Esophagus squamous epithelium (tissue), 5 donors: ENCODE results near the gene UGT1A6. TPM values are rescaled to one million over a fixed set of nuclear protein-coding genes. Genes with fewer than 3 reads are reported as not detected.
A peak's percentile ranks its signal among the peaks of the same experiment; 100 is the strongest.

Experiments used
- DNase-seq: peaks from one replicate; lab custom pipeline; 2025; lab: John Stamatoyannopoulos, UW
- H3K27ac ChIP-seq, 4 donors: fragments of 200-600 bp; sonication (generic); one replicate each; pipeline ENCODE4 v1.5.1; 2016 to 2019; ENCODE audit warnings: mild to moderate bottlenecking in 1 of 4
- H3K27me3 ChIP-seq, 4 donors: fragments of 200-600 bp; sonication (generic); 1 replicate in 3 of 4; 2 replicates in 1 of 4; pipeline versions ENCODE4 v1.5.1 to v1.6.0; 2017 to 2021; ENCODE audit warnings: antibody characterized with exemption in 1 of 4
- H3K36me3 ChIP-seq, 3 donors: fragments of 200-600 bp; sonication (generic); one replicate each; pipeline ENCODE4 v1.5.1; 2016 to 2019
- H3K4me1 ChIP-seq, 3 donors: fragments of 200-600 bp; sonication (generic); one replicate each; pipeline ENCODE4 v1.5.1; 2017 to 2019
- H3K4me3 ChIP-seq, 4 donors: fragments of 200-600 bp; sonication (generic); 1 replicate in 3 of 4; 2 replicates in 1 of 4; pipeline ENCODE4 v1.5.1; 2016 to 2019; ENCODE audit warnings: mild to moderate bottlenecking in 2 of 4, moderate library complexity in 1 of 4
- H3K9me3 ChIP-seq, 3 donors: fragments of 200-600 bp; sonication (generic); one replicate each; pipeline ENCODE4 v1.5.1; 2016 to 2019
- CTCF ChIP-seq, 6 experiments: fragments of 450-650 bp in 4 of 6; fragments of 200-600 bp in 2 of 6; sonication (generic) in 2 of 6; IDR thresholded peaks; one replicate each; pipeline ENCODE4 v1.5.1; 2016 to 2019; ENCODE audit warnings: antibody characterized with exemption in 6 of 6, mild to moderate bottlenecking in 4 of 6, moderate library complexity in 4 of 6
- POLR2A ChIP-seq, 4 donors: fragments of 450-650 bp; IDR thresholded peaks; one replicate each; pipeline ENCODE4 v1.6.1; 2017; ENCODE audit warnings: antibody characterized with exemption in 4 of 4, mild to moderate bottlenecking in 4 of 4, moderate library complexity in 3 of 4
- WGBS, 2 donors: methylation state at CpG; one replicate each; pipeline ENCODE4 v1.1.5; 2018; 5-methylcytosine and 5-hydroxymethylcytosine counted together
- intact Hi-C: fragments of 100-400 bp; cut with DNase I; formaldehyde crosslinking; loops from one replicate; pipeline ENCODE4 v1.15.0; 2022
- total RNA-seq, 4 donors: library from RNA; depleted of rRNA; stranded (reverse); fragments of >200 nt; gene quantifications; one replicate each; pipeline ENCODE4 v1.1.0, GENCODE V29; 2016
- donor health status: DM: yes; HTN: yes; CAD: no.

Gene UGT1A6
- total RNA-seq, 4 donors from 2014 or later = 30.8 to 67.1 (median 61.3) TPM

DNA sequence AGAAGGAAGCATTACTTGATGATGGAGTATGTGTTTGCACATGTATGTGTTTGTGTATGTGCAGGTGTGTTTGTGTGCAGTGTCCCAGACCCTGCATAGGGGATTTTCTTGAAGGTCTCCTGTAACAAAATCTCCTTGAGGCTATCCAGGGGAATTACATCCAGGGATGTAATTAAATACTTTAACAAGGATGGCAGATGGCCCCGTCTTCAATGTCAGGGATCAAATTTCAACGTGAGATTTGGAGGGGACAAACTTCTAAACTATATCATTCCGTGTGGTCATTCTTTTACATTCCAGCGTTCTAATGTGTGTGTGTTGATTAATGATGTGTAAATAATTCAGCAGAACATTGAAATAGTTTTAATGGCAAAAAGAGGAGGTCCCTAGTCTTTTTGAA is 17.7 kb upstream of the UGT1A6 start:
- TF ChIP-seq POLR2A (IDR thresholded peaks at IDR 0.05) = no peak
- TF ChIP-seq CTCF (IDR thresholded peaks at IDR 0.05) = no peak
- intact Hi-C loops = no loop called here
- Histone ChIP-seq H3K36me3 (no peaks in the 10 kb centered on the region), H3K27ac (no peak overlapping the region), H3K4me3 (no peak overlapping the region), H3K4me1 (peaks cover 0 to 10% (median 9%) of the 10 kb centered on the region in 3 donors), H3K27me3 (no peaks in the 10 kb centered on the region), H3K9me3 (no peaks in the 10 kb centered on the region)
- no peak for DNase-seq
- 52 to 57% methylated on average over 4 of the region's 4 CpGs for WGBS, 2 donors

DNA sequence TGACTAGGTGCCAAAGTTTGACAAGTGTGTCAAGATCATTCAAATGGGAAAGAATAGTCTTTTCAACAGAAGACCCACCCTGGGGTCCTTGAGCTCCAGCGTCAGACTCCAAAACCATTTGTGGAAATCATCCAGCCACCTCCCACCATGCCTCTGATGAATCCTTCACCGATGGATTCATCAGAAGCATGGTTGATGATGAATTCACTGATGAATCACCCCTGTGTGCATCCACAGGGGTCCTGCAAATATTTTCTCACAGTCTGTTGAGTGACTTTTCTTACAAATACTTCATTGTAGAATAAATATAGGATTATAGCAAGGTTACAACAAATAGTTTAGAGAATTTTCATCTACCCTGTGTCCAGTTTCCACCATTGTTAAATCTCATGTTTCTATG is 16.6 kb upstream of the UGT1A6 start:
- intact Hi-C loops = no loop called here

DNA sequence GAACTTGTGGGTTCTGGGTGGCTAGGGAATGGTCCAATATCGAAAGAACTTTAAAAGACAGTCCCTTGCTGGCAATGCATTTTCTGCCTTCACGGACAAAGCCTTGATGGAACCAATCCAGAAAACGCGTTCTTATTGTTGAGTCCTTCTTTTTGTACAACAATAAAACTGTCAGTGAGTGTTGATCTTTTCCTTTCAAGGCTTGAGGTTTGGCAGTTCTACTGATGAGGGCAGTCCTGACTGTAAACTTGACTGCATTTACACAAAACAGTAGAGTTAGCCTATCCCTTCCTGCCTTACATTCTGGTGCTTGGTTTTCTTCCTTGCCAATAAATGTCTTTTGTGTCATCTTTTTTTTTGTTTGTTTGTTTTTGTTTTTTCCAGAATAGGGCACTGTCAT is 13.5 kb upstream of the UGT1A6 start:
- H3K9me3 ChIP-seq = no peaks in the 10 kb centered on the region
- no peak for DNase-seq
- no peaks in the 10 kb centered on the region for H3K27me3 ChIP-seq
- intact Hi-C loops = no loop called here
- H3K4me3 ChIP-seq = no peak overlapping the region
- WGBS, 2 donors = 56 to 60% methylated on average over 4 of the region's 4 CpGs
- peak overlapping the region in 2 of 4 donors; percentile 16 to 21 for H3K27ac ChIP-seq
- TF ChIP-seq POLR2A (IDR thresholded peaks at IDR 0.05) = no peak
- TF ChIP-seq CTCF (IDR thresholded peaks at IDR 0.05) = no peak
- H3K4me1 ChIP-seq = peaks cover 5 to 29% (median 10%) of the 10 kb centered on the region in 3 donors
- H3K36me3 ChIP-seq = no peaks in the 10 kb centered on the region

More for the DNA sequence above, 16.6 kb upstream of the UGT1A6 start:
- DNase-seq = no peak
- H3K4me3 ChIP-seq = no peak overlapping the region
- H3K9me3 ChIP-seq = no peaks in the 10 kb centered on the region
- no peak overlapping the region for H3K27ac ChIP-seq
- TF ChIP-seq CTCF (IDR thresholded peaks at IDR 0.05) = no peak
- TF ChIP-seq POLR2A (IDR thresholded peaks at IDR 0.05) = no peak
- H3K36me3 ChIP-seq = no peaks in the 10 kb centered on the region
- peaks cover 2 to 20% (median 10%) of the 10 kb centered on the region in 3 donors for H3K4me1 ChIP-seq
- H3K27me3 ChIP-seq = no peaks in the 10 kb centered on the region
- 76 to 85% methylated on average over 2 of the region's 2 CpGs for WGBS, 2 donors

- intact Hi-C loops = no loop called here
- Histone ChIP-seq H3K27me3 (no peaks in the 10 kb centered on the region), H3K9me3 (no peaks in the 10 kb centered on the region), H3K27ac (peak overlapping the region in 2 of 4 donors; percentile 42 to 51), H3K36me3 (no peaks in the 10 kb centered on the region), H3K4me3 (no peak overlapping the region), H3K4me1 (peaks cover 5 to 34% (median 10%) of the 10 kb centered on the region in 3 donors)
- TF ChIP-seq POLR2A (IDR thresholded peaks at IDR 0.05) = no peak
- no peak for TF ChIP-seq CTCF (IDR thresholded peaks at IDR 0.05)
- 66 to 68% methylated on average over 4 of the region's 4 CpGs for WGBS, 2 donors
- no peak for DNase-seq
Measured at GRCh38 chr2:233680361-233681045, 12.2 kb upstream of the UGT1A6 start.

DNA sequence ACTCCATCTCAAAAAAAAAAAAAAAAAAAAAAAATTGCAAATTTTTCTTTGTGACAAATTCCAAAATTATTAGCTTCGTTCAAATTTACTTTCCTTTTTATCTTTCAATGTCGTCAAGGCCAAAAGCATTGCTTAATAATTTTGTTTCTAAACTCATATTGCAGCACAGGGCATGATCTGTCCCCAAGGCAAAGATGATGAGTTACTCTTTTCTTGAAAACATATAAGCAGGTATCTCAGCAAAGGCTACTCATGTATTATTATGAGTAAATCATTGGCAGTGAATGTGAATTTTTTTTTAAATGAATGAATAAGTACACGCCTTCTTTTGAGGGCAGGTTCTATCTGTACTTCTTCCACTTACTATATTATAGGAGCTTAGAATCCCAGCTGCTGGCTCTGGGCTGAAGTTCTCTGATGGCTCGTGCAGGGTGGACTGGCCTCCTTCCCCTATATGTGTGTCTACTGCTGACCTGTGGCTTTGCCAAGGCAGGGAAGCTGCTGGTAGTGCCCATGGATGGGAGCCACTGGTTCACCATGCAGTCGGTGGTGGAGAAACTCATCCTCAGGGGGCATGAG is 11.1 kb upstream of the UGT1A6 start, which contains the start of gene UGT1A7:
TSS of gene UGT1A7 (plus strand) at position 381 of the 579 bp plus-strand sequence. CDS start at position 418, 37 bp downstream.
- 40 to 47% methylated on average over 4 to 5 of the region's 5 CpGs for WGBS, 2 donors
- intact Hi-C loops = no loop called here
- no peaks in the 10 kb centered on the region for H3K36me3 ChIP-seq
- no peak for DNase-seq
- peak within 1 kb of the TSS; percentile 25 to 51 (median 41) for H3K4me3 ChIP-seq
- H3K9me3 ChIP-seq = no peaks in the 10 kb centered on the region
- TF ChIP-seq POLR2A (IDR thresholded peaks at IDR 0.05) (peak in 2 of 4 donors; percentile 34 to 68), CTCF (IDR thresholded peaks at IDR 0.05) (no peak)
- peaks cover 5 to 38% (median 10%) of the 10 kb centered on the region in 3 donors for H3K4me1 ChIP-seq
- H3K27ac ChIP-seq = peak within 1 kb of the TSS; percentile 18 to 78 (median 62)
- no peaks in the 10 kb centered on the region for H3K27me3 ChIP-seq
